NCI-H524 (cell line): ENCODE data around the gene TIMP4.

Experiments
- DNase-seq, 2 experiments: peaks; one replicate each; lab custom pipeline; 2025; lab: John Stamatoyannopoulos, UW

The TIMP4 gene

GRCh38 chr3:12158387-12159226, at the start of gene TIMP4:
Gene TIMP4 (minus strand): TSS chr3:12158912. CDS start chr3:12158840, 72 bp downstream.
- DNase-seq = no peak

DNA sequence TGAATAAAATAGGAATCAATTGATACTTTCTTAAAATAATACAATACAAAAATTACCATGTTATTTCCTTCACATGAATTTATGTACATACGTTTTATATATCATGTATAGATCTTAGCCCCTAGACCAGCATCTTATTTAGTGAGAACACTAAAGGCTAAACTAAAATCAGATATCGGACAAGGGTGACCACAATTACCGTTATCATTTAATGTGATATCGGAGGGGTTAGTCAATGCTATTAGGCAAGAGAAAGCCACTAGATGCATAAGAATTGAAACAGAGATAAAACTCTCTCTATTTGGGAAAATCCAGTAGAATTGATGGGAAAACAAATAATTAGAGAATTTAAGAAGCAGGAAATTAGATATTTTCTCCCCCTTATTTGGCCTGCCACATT, 46.5 kb upstream of the TIMP4 start:
- DNase-seq = no peak

DNA sequence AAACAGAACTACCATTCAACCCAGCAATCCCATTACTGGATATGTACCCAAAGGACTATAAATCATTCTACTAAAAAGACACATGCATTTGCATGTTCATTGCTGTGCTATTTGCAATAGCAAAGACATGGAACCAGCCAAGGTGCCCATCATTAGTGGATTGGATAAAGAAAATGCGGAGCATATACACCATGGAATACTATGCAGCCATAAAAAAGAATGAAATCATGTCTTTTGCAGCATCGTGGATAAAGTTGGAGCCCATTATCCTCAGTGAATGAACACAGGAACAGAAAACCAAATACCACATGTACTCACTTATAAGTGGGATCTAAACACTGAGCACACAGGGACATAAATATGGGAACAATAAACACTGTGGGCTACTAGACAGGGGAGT, 43.1 kb upstream of the TIMP4 start:
- DNase-seq = no peak

GRCh38 chr3:12198301-12198700, 39.6 kb upstream of the TIMP4 start:
- DNase-seq = no peak

DNA sequence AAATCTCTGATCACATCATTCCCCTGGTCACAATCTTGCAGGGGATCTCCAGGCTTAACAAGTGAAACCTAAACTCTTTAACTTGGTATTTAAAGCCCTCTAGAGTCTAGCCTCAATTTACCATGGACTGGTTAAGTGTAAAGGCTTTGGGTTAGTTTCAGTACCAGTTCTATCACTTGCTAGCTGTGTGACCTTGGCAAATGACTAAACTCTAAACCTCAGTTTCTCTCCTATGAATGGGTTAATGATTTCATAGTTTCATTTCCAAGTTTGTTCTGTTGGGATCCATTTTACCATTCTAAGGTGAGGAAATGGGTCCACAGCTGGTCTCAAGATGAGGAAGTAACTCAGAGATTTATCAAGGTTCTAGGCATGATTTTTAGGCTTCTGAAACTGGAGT, 38.8 kb upstream of the TIMP4 start:
- DNase-seq = no peak

DNA sequence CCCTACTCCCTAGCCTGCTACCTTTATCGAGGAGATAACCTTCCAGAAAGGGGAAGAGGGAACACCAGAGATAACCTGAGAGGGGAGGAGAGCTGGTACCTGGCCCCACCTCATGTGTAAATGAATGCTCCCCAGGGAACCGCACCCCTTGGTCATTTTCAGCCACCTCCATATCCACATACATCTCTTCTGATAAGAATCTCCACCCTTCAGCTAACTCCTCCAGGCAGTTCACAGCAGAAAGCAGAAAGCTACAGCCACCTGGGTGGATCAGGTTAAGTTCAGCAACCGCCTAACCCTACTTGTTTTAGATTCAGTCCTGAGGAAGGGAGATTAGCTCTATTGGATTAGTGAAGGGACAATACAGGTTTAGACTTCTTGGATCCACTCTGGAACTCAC, 38.0 kb upstream of the TIMP4 start:
- DNase-seq = no peak

- DNase-seq = no peak
Measured at GRCh38 chr3:12195231-12195630, 36.5 kb upstream of the TIMP4 start.

DNA sequence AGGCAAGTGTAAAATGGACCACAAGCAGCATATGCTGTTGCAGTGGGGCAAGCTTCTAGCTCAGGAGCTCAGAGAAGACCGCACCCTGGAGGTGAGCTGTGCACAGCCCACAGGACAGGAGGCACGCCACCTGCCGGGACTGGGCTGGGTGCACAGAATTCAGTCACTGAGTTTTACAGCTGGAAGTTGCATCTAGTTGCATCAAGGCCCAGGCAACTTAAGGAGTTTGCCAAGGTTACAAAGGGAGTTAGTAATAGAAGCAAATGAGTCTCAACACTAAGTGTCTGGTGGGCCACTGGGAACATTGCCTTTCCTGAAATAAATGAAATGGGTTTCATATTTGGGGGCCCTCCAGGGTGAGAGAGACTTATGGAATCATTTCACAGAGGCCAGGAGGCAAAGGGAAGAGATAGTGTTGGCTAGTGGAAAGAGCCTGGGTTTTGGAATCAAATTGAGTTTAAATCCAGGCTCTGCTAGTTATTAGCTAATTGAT, 36.0 kb upstream of the TIMP4 start:
- peak in 1 of 2 experiments; percentile 4 for DNase-seq

GRCh38 chr3:12194209-12194608, 35.5 kb upstream of the TIMP4 start:
- DNase-seq = no peak

DNA sequence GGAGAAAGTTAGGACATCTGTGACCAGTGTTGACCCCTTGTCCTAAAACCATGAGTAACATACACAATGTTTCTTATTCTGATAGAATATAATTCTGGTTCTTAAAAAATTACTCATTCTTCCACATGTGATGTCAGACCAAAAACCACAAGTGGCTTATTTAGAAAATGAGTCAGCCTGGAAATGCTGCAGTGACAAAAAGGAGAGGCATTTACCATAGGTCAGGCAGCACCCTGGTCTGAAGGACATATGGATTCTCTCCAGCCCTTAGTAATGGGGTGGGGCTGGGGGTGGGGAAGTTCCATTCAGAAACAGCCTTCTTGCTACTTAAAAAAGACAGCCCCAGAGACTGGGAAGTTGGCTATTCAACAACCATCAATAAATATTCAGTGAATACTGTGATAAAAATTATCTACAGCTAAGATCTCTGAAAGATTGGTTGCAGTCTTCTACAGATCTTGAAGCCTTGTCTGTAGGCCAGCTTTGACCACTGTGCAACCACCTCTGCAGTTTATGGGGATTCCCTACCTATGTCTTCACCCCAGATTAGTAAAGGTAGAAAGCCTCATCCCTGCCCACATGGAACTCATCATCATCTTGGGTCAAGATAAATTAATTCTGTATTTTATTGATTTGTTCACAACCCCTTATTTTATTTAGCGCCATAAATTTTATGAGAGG, 34.9 kb upstream of the TIMP4 start:
- no peak for DNase-seq

DNA sequence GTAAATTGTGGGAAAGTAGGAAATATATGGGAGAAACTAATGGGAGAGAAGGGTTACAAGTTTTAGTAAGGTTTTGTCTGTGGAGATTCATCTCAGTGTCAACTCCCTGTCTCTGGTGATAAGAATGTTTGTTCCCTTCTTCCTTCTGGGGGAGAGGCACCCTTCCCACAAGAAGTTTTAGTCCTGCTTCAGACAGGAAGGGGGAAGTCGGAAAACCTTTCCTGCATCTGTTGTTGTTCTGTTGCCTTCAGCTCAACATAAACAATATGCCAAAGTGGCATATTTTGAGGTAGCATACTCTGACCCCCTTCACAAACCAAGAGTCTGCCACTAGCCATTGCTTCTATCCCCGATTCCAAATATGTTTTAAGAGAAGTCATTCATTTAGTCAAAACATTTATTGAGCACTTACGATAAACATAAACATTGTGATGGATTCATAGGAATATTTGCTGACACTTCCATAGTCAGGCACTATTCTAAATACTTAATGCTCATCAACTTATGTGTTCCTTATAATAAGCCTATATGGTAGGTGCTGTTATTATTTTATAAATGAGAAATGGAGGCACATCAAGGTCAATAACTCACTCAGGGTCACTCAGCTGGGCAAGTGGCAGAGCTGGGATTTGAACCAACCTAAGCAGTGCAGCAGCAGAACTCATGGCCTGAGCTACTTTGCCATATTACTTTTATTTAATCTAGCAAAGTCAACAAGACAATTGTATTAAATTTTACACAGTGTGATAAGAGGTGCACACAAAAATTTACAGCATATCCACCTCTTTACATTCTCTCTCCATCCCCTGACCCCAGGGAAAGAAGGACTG, 34.2 kb upstream of the TIMP4 start:
- DNase-seq = no peak

- DNase-seq = no peak
Measured at GRCh38 chr3:12192173-12192572, 33.5 kb upstream of the TIMP4 start.

DNA sequence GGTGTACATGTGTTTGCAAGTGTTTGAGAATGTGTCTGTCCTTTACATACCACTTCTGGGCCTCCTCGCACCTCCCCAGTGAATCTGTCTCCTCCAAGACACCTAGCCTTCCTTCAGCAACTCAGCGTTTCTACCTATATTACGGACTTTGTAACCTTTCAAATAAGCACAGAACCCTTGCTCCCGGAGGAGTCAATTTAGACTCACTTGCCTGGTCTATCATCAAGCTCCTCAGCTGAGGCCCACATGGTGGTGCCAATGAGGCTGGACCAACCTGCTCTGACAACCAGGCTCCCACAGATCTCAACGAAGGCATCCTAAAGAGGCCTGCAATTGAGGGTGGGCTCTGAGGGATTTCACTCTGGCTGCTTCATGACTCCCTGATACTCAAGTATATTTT, 32.8 kb upstream of the TIMP4 start:
- no peak for DNase-seq

GRCh38 chr3:12190832-12191231, 32.1 kb upstream of the TIMP4 start:
- no peak for DNase-seq

DNA sequence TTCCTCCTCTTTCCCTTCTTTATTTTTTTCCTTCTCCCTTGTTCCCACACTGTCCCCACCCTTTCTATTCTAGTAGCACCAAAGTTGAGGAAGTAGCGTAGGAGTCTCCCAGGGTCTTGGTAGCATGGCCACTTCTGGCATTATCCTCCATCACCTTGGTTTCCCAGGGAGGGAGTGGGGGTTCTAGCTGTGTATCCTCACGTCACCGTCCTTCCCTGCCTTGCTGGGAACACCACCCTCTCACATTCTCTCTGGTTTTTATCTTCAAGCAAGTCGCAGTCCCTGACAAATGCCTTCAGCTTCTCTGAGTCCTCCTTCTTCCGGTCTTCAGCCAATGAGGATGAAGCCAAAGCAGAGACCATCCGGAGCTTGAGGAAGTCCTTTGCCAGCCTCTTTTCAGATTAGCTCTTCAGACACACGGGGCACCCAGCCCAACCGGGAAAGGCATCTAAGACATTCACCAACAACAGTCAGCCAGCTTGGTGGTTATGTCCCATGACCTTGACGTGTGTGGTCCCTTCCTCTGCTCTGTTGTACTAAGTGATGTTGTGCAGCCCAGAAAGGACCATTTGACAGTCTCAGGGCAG, 31.6 kb upstream of the TIMP4 start:
- DNase-seq = no peak

DNA sequence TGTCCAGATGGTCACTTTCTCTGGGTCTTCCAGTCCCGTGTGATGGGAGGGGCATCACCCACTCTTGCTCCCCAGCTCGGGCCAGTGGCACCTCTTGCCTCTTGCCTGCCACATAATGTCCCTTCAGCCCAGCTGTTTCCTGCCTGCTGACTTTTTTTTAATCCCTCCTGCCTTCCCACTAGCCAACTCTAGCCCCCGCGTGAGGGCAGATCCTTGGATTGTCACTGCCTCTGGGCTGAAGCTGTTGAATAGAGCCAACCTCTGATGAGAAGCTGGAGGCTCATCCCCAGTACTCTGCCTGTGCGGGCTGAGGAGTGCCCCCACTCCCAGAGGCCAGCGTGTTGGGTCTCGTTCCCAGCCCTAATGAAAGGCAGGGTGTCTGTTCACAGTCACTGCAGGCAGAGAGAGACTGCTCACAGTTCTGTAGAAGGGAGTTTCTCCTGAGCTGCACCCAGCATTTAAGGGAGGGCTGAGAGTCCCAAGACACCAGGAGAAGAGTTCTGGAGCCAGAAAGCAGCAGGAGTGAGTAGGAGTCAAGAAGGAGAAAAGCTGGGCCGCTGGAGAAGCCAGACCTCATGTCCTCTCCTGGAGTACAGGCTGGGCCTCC, 30.1 kb upstream of the TIMP4 start:
- peak in 1 of 2 experiments; percentile 1 for DNase-seq

GRCh38 chr3:12188328-12188648, 29.6 kb upstream of the TIMP4 start:
- no peak for DNase-seq

DNA sequence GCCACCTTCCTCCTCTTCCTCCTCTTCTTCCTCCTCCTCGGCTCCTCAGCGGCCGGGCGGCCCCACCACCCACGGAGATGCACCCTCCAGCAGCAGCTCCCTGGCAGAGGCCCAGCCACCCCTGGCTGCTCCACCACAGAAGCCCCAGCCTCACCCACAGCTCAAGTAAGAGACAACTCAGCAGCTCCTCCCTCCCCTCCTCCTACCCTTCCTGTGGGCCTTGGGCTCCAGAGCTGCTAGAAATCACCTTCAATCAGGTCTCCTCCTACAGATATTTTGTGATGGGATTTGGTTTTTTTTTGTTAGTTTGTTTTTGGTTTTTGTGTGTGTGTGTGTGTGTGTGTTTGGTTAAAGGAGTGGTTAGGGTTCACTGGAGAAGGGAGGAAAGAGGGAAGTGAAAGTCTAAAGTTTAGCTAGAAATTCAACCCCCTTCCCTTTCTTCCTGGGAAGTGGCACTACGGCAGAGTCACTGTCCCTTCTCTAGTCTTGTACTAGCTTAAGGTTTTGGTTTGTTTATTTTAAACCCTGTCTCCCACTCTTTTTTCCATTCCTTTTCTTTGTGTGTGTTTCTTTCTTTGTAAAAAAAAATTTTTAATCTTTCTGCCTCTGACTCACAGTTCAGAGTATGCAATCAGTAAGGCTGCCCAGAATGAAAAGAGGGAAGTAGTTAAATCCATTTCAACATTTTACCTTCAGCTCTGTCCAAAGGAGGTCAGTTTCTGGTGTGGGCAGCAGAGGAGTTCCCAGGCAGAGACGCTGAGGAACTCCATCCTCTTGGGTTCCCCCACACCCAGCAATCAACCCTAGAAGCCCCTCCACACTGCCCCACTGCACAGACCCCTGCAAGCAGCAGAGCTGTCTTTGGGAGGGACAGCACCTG, 29.0 kb upstream of the TIMP4 start:
- no peak for DNase-seq

- no peak for DNase-seq
Measured at GRCh38 chr3:12186515-12187286, 28.0 kb upstream of the TIMP4 start.

- no peak for DNase-seq
Measured at GRCh38 chr3:12186046-12186445, 27.3 kb upstream of the TIMP4 start.
